Tibial artery (tissue), 4 donors: ENCODE measurements around the gene PPP2R5A.

Experiments used
- DNase-seq, 2 donors: peaks; one replicate each; pipeline ENCODE4 v3.0.0-alpha.2; 2019
- H3K27ac ChIP-seq, 2 donors: fragments of 200-600 bp; sonication (generic) in 1 of 2; 1 replicate in 1 of 2; 2 replicates in 1 of 2; pipeline ENCODE4 v1.5.1; 2018 to 2019; ENCODE audit warnings: mild to moderate bottlenecking in 1 of 2
- H3K27me3 ChIP-seq, 2 donors: fragments of 200-600 bp; sonication (generic) in 1 of 2; one replicate each; pipeline versions ENCODE4 v1.5.1 to v1.6.0; 2016 to 2019
- H3K36me3 ChIP-seq, 3 donors: fragments of 200-600 bp; sonication (generic) in 2 of 3; one replicate each; pipeline ENCODE4 v1.5.1; 2016 to 2019; ENCODE audit warnings: mild to moderate bottlenecking in 2 of 3
- H3K4me1 ChIP-seq, 4 donors: fragments of 200-600 bp; sonication (generic) in 2 of 4; 1 replicate in 3 of 4; 2 replicates in 1 of 4; pipeline ENCODE4 v1.5.1; 2016 to 2019
- H3K4me3 ChIP-seq, 2 donors: fragments of 200-600 bp; sonication (generic) in 1 of 2; 1 replicate in 1 of 2; 2 replicates in 1 of 2; pipeline ENCODE4 v1.5.1; 2018 to 2019; ENCODE audit warnings: mild to moderate bottlenecking in 2 of 2
- H3K9me3 ChIP-seq, 3 donors: fragments of 200-600 bp; sonication (generic) in 1 of 3; one replicate each; pipeline ENCODE4 v1.5.1; 2016 to 2019
- CTCF ChIP-seq, 2 experiments: fragments of 200-600 bp in 1 of 2; fragments of 450-650 bp in 1 of 2; IDR thresholded peaks; one replicate each; pipeline ENCODE4 v1.5.1; 2017 to 2019; ENCODE audit warnings: antibody characterized with exemption in 2 of 2, mild to moderate bottlenecking in 1 of 2, moderate library complexity in 1 of 2
- intact Hi-C: fragments of 100-400 bp; cut with DNase I; formaldehyde crosslinking; loops from one replicate; pipeline ENCODE4 v1.15.0; 2023; ENCODE audit warnings: low total_unique reads

The PPP2R5A gene

GRCh38 chr1:212291505-212292134 is 6.4 kb downstream of the PPP2R5A start:
- H3K9me3 ChIP-seq = no peaks in the 10 kb centered on the region
- DNase-seq = no peak
- no peaks in the 10 kb centered on the region for H3K36me3 ChIP-seq
- TF ChIP-seq CTCF (IDR thresholded peaks at IDR 0.05) = peak; percentile 27 to 43
- intact Hi-C loops = loop anchor here (5.0 kb wide), 2 partner anchors 161 to 219 kb away; no protein-coding TSS in a partner anchor
- H3K4me1 ChIP-seq = peaks cover 0 to 71% (median 45%) of the 10 kb centered on the region in 4 donors
- no peak overlapping the region for H3K4me3 ChIP-seq
- peak overlapping the region in 1 of 2 donors; percentile 29 for H3K27ac ChIP-seq
- no peaks in the 10 kb centered on the region for H3K27me3 ChIP-seq

GRCh38 chr1:212292250-212293105 is 7.3 kb downstream of the PPP2R5A start:
- H3K4me3 ChIP-seq = no peak overlapping the region
- H3K9me3 ChIP-seq = no peaks in the 10 kb centered on the region
- intact Hi-C loops = loop anchor here (5.0 kb wide), 2 partner anchors 160 to 220 kb away; no protein-coding TSS in a partner anchor
- no peaks in the 10 kb centered on the region for H3K27me3 ChIP-seq
- TF ChIP-seq CTCF (IDR thresholded peaks at IDR 0.05) = no peak
- DNase-seq = no peak
- peaks cover 0 to 71% (median 45%) of the 10 kb centered on the region in 4 donors for H3K4me1 ChIP-seq
- no peaks in the 10 kb centered on the region for H3K36me3 ChIP-seq
- peak overlapping the region in 1 of 2 donors; percentile 29 for H3K27ac ChIP-seq

DNA sequence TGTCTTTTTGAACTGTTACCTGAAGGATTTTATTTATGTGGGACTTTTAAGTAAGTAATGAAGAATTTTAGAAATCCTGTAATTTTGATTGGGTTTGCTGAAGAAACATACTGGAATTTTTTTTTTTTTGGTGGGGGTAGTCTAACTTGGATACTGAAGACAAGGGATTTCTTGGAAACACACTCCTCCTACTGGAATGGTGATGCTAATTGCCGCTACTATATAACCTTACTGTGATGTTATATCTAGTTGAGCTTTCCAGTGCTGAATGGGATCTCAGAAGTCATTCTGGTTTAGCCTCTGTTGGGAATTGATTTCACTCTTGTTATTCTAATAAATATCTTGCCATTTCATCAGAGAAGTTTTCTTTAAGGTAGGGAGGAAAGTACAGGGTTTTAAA is 8.4 kb downstream of the PPP2R5A start:
- no peaks in the 10 kb centered on the region for H3K27me3 ChIP-seq
- no peak overlapping the region for H3K4me3 ChIP-seq
- H3K9me3 ChIP-seq = no peaks in the 10 kb centered on the region
- H3K36me3 ChIP-seq = no peaks in the 10 kb centered on the region
- DNase-seq = no peak
- no peak overlapping the region for H3K27ac ChIP-seq
- no peak for TF ChIP-seq CTCF (IDR thresholded peaks at IDR 0.05)
- H3K4me1 ChIP-seq = peaks cover 0 to 62% (median 36%) of the 10 kb centered on the region in 4 donors
- intact Hi-C loops = loop anchor here (5.0 kb wide), 2 partner anchors 159 to 221 kb away; no protein-coding TSS in a partner anchor

- Histone ChIP-seq H3K4me3 (no peak overlapping the region), H3K36me3 (no peaks in the 10 kb centered on the region), H3K4me1 (peaks cover 0 to 59% (median 31%) of the 10 kb centered on the region in 4 donors), H3K9me3 (no peaks in the 10 kb centered on the region), H3K27ac (no peak overlapping the region), H3K27me3 (no peaks in the 10 kb centered on the region)
- intact Hi-C loops = loop anchor here (5.0 kb wide), 2 partner anchors 157 to 223 kb away; no protein-coding TSS in a partner anchor
- DNase-seq = no peak
- no peak for TF ChIP-seq CTCF (IDR thresholded peaks at IDR 0.05)
Measured at GRCh38 chr1:212294983-212295382, 9.8 kb downstream of the PPP2R5A start.

- Histone ChIP-seq H3K4me1 (peaks cover 0 to 59% (median 27%) of the 10 kb centered on the region in 4 donors), H3K27ac (no peak overlapping the region), H3K9me3 (no peaks in the 10 kb centered on the region), H3K4me3 (no peak overlapping the region), H3K36me3 (no peaks in the 10 kb centered on the region), H3K27me3 (no peaks in the 10 kb centered on the region)
- intact Hi-C loops = no loop called here
- DNase-seq = no peak
- TF ChIP-seq CTCF (IDR thresholded peaks at IDR 0.05) = no peak
Measured at GRCh38 chr1:212295579-212295978, 10.4 kb downstream of the PPP2R5A start.
